GM18505 (cell line): ENCODE results near the gene ST6GALNAC2.
"Not testable (repeated sequence)": the region's sequence is repeated elsewhere in the genome, so short reads cannot be mapped to it uniquely, and the experiment has no call there.

ENCODE experiments used
- ATAC-seq: cut with Tn5 transposase; IDR thresholded peaks from one replicate; pipeline ENCODE4 v1.9.1; 2021; ENCODE audit not compliant: unreplicated experiment
- POLR2A ChIP-seq: IDR thresholded peaks from 4 replicates; pipeline ENCODE4 v1.6.1; 2011; ENCODE audit warnings: borderline replicate concordance; ENCODE audit not compliant: insufficient read depth, insufficient read length; ENCODE audit errors: extremely low read depth

ST6GALNAC2 gene

GRCh38 chr17:76569607-76570279 is 15.9 kb downstream of the ST6GALNAC2 start:
- no peak for TF ChIP-seq POLR2A
- ATAC-seq = no peak

GRCh38 chr17:76568811-76569221 is 16.8 kb downstream of the ST6GALNAC2 start:
- no peak for TF ChIP-seq POLR2A
- no peak for ATAC-seq

DNA sequence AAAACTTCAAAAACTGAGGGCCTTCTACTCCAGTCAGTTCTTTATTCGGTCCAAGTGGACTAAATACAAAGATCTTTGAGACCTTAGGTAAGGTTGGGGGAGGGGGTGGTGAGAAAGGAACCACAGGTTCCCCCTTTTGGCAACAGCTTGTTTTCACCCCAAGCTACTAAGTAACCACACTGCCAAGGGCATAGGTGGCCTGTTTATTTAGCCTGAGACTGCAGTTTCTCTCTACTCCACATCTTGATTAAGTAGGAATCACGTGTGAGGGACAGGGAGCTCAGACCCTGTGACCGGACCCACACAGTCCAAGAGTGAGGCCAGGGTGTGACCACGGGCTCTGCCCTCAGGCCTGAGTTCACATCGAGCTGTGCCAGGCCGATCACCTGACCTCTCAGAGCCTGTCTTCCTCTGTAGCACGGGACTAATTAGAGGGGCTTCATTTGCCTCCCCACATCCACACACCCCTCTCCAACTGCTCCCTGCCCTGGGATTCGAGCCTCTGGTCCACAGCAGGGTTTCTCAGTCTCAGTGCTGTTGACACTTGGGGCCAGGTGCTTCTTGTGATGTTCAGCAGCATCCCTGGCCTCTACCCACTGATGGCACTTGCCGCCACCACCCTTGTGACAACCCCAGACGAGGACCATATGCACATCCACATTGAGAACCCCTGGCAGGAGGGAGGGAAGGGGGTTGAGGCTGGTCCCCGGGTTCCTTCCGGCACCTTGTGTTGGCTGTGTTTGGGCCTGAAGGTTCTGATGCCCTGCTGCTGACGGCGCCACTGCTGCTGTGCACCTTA is 17.8 kb downstream of the ST6GALNAC2 start:
- ATAC-seq = no peak
- TF ChIP-seq POLR2A = peak; percentile 26

DNA sequence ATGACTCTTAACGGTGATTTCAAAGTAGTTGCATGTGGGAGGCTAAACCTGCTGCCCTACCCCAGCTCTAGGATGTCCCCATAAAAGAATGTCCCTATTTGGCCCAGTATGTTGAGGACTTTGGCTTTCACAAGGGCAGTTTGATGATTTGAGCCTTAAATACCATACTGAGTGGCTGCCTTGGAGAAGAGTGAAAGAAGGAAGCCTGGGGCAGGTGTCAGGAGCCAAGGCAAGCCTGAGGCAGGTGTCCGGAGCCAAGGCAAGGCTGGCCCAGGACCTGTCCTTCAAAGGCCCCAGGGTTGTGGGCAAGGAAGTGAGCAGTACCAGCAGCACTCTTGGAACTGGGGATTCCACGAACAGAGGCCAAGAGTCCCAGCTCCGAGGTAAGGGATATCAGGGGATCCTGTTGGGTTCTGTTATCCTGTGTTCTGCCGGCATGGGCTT is 18.6 kb downstream of the ST6GALNAC2 start:
- no peak for TF ChIP-seq POLR2A
- no peak for ATAC-seq

DNA sequence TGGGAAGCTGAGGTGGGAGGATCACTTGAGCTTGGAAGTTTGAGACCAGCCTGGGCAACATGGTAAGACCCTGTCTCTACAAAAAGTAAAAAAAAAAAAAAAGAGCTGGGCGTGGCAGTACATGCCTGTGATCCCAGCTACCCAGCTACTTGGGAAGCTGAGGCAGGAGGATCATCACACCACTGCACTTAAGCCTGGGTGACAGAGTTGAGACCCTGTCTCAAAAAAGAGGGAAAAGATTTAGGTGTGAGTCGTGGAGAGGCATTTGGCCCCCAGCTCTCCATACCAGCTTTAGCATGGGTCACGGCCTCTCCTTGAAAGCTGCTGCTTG is 19.1 kb downstream of the ST6GALNAC2 start:
- no peak for TF ChIP-seq POLR2A
- ATAC-seq = no peak

DNA sequence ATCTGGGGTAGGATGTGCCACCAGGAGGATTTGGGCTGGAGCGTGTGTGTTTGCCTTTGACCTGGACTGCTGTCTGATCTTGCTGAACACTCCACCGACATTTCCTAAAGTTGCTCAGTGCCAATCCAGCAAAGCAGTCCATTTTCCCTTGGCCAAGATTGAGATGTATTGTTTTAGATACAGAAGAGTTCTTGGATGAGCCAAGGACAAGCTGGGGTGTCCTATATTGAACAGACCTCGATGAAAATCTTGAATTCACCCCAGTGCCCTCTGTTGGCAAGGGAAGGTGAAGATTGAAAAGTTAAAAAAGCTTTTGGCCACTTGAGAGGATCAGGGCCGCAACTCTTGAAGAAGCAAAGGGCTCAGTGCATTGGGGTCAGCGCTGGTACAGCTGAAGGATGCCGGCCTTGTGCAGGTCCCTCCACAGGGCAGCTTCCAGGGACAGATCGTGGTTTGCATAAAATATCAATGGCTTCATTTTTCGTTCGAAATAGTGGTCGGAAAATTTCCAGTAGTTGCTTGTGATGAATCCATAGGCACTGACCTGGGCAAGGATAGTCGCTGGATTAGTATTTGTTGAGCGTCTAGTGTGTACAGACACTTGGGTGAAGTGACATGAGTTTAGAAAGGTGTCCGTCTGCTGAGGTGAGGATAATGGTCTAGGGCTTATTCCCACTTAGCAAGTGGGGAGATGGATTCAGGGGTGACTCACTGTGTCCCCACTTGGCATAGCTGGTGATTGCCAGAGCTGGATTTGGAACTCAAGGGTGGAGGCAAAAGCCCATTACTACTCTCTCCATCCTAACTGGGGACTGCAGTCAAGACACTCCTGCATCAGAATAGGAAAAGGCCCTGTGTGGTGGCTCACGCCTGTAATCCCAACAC is 19.7 kb downstream of the ST6GALNAC2 start:
- ATAC-seq = no peak
- peak; percentile 9 for TF ChIP-seq POLR2A

DNA sequence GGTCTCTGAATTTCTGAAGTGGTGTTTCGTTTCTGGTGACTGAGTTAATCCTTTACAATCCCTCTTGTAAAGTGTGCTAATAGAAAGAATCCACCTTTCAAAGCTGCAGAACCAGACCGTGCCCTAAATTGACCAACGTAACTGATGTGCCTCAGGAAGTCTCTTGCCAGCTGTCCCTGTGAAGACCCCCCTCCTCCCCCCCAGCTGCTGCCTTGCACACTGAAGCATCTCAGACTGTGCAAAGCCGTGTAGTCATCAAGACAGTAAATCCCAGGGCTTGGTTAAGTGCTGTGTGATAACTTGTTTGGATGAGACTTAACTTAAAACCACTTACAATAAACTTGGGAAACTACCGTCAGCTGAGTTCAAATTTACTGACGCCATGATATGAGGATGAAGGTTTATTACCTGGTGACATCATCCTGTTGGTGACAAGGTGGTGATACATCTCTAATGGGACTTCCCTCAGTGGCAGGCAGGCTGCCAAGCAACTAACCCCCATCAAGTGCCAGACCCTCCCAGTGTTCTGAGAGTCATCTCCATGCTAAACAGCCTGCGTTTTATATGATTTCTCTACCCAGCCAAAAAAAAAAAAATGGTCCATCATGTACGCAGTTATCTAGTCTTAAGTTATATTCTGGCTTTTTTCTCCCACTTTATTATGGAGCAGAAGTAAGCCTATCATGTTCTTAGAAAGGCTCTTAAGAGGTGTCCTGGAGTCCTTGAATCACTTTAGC is 20.5 kb downstream of the ST6GALNAC2 start:
- not testable (repeated sequence) for ATAC-seq

DNA sequence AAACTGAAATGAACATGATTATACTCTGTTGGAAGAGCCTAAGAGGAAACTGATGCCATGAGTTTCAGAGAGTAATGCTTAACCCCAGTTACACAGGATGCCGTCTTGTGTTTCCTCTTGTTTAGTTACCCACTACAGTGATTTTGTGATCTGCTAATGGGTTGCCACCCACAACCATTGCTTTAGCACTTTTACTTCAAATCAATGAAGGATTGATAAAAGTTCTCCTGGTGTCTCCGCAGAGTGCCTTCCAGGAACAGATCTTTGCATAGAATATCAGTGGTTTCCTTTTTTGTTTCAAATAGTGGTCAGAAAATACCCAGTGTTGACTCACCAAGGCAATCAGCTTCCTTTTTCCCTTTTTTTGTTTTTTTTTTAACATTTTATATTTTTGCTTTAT is 22.3 kb downstream of the ST6GALNAC2 start:
- ATAC-seq = not testable (repeated sequence)

DNA sequence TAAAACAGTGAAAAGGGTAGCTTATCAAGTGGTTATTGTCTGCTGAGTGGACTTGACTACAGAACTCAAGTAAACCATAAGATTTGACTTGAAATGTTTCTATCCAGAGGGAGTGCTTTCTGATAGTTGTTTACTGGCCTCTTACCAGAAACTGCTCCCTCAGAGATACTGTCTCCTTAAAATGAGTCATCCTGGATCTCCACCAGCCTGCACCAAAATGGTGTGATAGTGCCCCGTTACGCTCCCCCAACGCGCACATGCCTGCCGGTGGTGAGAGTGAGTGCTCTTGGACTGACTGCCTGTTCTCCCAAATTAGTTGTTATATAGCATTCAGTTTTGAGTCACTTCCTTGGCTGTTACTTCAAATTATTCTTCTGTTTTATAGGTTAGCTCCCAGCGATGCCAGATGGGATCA is 22.9 kb downstream of the ST6GALNAC2 start:
- no peak for TF ChIP-seq POLR2A
- ATAC-seq = no peak

DNA sequence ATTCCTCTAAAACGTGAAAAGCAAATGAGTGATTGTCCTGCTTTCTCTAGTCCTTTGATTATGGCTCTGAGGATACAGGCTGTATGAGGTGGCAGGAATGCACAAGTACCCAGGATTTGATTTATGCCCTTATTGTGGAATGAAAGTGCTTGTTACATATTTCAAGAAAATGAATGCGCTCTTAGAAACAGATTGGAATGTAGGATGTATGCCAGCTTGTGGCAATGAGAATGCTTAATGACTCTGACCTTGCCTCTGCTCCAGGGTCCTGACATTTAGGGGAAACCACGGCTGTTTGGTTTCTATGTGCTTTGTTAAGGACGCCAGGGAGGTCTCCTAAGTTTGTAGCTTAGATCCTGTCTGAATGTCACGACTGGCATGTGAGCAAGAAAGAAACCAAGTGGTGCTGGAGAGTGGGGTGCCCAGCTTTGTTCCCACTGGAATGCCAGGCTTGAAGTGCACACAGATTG is 23.8 kb downstream of the ST6GALNAC2 start:
- ATAC-seq = no peak
- no peak for TF ChIP-seq POLR2A

DNA sequence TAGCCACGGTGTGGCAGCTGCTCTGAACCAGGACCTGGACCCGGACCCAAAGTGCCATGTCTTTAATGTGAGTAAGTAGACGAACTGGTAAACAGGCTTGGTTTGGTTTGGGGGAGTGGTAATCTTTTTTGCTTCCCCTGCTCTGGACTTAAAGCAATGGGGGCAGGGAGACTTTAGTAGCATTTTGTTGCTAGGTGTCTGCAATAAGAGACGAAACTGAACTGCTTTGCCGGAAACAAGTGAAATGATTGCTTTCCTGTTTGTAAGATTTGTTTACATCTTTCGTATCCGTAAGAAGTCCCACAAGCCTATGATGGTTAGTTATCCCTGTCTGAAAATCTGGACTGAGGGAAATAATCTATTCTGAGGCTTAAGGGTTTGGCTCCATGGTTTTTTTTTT is 24.3 kb downstream of the ST6GALNAC2 start:
- ATAC-seq = no peak
- no peak for TF ChIP-seq POLR2A

GRCh38 chr17:76560877-76561221 is 24.8 kb downstream of the ST6GALNAC2 start:
- no peak for TF ChIP-seq POLR2A
- no peak for ATAC-seq
